GM21737 (cell line): Measurements from ENCODE around the gene RGS3.
"Not testable (repeated sequence)": the region's sequence is repeated elsewhere in the genome, so short reads cannot be mapped to it uniquely, and the experiment has no call there.

Experiments
- ATAC-seq: cut with Tn5 transposase; IDR thresholded peaks from one replicate; pipeline ENCODE4 v1.9.1; 2021; ENCODE audit warnings: mild to moderate bottlenecking, moderate library complexity; ENCODE audit not compliant: unreplicated experiment

Gene RGS3

DNA sequence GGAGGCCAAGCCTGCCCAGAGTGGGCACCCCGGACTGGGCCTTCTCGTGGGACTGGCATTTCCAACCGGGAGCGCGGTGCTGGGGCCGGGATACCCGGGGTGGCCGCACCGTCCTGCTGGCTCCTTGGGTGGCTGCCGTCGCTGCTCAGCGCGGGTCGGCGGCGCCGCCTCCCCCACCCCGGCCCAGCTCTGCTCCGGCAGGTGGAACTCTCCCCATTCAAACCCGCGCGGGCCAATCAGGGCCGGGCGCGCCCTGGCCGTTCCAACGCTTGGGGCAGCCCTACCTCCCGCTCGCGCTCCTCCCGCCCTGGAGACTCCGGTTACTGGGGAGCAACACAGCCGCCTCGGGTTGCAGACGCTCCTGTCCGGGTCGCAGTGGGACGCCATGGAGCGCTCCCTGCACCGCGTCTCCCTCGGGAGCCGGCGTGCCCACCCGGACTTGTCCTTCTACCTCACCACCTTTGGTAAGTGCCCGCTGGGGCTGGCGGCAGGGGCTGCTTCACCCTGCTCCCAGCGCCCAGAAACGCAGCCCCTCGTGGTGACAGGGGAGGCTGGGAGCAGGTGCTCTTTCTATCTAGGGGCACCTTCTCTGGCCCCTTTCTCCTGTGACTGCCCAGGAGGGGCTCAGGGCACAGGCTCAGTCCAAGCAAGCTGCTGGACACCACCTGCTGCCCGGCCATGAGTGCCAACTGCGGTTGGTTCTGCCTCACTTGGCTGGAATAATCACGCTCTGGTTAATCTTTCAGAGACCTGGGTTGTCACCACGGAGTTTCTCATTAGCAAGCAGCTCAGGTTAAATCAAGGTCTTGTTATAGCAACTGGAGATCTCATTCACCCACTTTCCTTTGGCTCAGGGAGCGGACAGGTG lies at the start of gene RGS3:
Gene RGS3, plus strand, starts transcription at position 310 of the 868 bp plus-strand sequence. Its CDS starts 76 bp downstream, at position 386.
- no peak for ATAC-seq

- ATAC-seq = peak; percentile 88
These were observed 47.3 kb upstream of the RGS3 start for GRCh38 chr9:113416149-113416721.

- no peak for ATAC-seq
These were observed 46.2 kb upstream of the RGS3 start for GRCh38 chr9:113417370-113417769.

GRCh38 chr9:113421726-113422125 lies 41.8 kb upstream of the RGS3 start:
- ATAC-seq = no peak

GRCh38 chr9:113425072-113425471 lies 38.5 kb upstream of the RGS3 start:
- ATAC-seq = no peak

DNA sequence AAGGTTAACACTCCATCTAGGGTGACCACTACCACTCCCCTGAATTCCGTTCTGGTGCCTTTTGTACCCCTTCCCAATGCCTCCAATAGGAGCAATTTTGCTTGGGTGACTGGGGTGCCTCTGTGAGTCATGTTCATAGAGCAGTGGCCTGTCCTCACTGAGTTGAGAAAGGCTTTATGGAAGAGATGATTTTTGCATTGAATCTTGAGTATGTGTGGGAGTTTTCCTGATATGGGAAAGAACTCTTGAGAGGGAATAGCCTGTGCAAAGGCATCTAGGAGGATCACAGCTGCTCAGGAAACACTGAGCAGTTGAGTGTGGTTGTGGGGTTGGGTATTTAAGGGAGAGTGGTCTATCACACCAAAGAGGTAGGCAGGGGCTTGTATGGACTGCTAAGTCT lies 36.8 kb upstream of the RGS3 start:
- no peak for ATAC-seq

DNA sequence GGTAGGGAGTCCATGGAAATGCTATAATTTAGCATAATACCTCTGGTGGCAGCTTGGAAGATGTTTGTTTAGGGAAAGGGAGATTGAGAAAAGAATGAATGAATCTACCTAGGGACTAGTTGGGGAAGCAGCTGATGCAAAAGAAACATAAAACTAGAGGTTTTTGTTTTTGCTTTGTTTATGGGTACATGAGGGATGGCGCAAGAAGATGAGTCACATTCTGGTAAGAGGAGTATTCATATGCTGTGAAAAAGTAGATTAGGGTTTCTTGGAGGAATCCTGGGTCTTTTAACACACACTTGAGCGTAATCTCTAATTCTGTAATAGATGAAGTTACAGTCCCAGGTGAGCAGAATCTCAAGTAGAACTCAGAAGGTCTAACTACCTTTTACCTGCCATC lies 35.9 kb upstream of the RGS3 start:
- no peak for ATAC-seq

DNA sequence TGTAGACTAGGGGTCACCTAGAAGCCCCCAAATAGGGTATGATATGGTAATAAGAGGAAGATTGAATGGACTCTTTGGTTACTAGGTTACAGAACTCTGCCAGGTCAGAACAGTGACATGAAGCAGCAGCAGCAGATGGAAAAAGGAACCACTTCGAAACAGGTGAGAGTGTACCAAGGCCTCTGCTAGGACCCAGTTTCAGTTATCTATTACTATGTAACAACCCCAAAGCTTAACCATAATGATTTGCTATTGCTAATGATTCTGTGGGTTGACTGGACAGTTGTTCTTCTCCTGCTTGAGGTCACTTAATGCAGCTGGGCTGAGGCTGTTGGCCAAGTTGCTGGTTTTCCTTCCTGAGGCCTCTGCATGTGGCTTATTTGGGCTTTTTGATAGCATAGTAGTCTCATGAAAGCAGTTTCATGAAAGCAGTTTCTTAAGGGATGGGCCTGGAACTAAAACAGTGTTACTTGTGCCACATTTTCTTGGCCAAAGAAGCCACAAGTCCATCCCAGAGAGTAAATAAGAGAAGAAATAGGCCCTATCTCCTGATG lies 35.4 kb upstream of the RGS3 start:
- no peak for ATAC-seq

DNA sequence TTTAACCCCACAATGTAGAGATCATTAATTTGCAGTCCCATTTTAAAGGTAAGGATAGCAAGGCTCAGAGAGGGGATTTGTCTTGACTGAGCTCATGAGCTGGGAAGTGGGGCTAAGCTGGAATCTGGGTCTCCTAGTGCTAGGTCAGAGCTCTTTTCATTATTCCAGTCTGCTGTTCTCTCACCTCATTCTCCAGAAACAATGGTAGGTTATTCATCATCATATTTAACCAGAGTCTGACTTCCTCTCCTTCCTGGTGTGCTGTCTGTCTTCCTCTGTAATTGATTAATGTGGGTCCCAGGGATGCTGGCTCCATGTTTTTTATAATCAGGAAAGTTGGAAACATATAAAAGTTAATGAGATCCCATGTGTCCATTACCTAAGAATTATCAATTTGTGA lies 32.3 kb upstream of the RGS3 start:
- no peak for ATAC-seq

- no peak for ATAC-seq
These were observed 26.6 kb upstream of the RGS3 start for GRCh38 chr9:113436728-113437515.

DNA sequence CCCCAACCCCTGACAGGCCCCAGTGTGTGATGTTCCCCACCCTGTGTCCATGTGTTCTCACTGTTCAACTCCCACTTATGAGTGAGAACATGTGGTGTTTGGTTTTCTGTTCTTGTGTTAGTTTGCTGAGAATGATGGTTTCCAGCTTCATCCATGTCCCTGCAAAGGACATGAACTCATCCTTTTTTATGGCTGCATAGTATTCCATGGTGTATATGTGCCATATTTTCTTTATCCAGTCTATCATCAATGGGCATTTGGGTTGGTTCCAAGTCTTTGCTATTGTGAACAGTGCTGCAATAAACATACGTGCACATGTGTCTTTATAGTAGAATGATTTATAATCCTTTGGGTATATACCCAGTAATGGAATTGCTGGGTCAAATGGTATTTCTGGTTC lies 25.8 kb upstream of the RGS3 start:
- ATAC-seq = not testable (repeated sequence)

DNA sequence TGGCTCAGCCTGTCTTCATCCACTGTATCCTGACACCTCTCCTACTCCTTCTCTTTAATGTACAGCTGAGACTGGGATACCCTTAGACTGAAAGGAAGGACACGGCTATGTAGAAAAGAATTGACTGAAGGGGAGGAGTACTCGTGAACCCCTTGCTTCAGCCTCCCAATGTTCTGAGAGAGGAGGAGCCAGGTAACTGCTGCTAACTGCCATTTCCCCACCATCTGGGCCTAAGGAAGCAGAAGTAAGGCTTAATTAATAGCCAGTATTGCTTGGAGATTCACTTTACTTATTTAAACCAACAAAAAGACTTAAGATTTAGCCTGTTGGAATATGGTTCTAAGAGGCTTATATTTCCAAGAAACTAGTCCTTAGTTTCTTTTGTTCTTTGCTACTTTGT lies 18.8 kb upstream of the RGS3 start:
- no peak for ATAC-seq

DNA sequence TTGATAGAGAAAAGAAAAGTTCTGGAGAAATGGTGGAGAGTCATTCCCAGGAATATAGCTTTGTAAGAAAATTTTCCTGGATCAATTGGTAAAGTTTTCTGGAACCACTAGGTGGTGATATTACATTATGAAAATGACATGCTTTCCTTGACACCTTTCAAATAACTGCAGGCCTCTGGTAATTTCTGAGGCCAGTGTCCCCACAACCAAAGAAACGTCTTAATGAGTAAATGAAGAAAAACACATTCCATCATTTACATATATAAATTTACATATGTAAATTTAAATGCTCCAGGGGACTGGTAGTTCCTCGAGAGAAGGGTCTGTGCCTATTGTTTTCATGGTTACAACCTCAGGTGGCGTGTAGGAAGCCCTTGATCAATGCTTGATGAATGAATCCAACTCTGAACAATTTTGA lies 17.2 kb upstream of the RGS3 start:
- no peak for ATAC-seq

GRCh38 chr9:113449376-113449775 lies 14.2 kb upstream of the RGS3 start:
- ATAC-seq = no peak

DNA sequence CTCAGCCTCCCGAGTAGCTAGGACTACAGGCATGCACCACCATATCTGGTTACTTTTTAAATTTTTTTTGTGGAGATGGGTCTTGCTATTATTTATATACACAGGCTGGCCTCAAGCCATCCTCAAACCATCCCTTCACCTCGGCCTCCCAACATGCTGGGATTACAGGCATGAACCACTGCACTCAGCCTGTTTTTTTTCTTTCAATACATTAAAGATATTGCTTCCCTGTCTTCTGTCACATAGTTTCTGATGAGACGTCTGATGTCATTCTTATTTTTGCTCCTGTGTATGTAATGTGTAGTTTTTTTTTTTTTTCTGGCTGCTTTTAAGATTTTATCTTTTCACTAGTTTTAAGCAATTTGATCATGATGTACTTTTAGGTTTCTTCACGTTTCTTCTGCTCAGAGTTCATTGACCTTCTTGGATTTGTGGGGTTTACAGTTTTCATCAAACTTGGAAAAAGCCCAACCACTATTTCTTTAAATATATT lies 11.4 kb upstream of the RGS3 start:
- ATAC-seq = no peak

- no peak for ATAC-seq
These were observed 8.4 kb upstream of the RGS3 start for GRCh38 chr9:113454914-113455761.

GRCh38 chr9:113456235-113456634 lies 7.3 kb upstream of the RGS3 start:
- ATAC-seq = no peak

- no peak for ATAC-seq
These were observed 2.2 kb upstream of the RGS3 start for GRCh38 chr9:113461285-113461684.

- no peak for ATAC-seq
These were observed 1.6 kb upstream of the RGS3 start for GRCh38 chr9:113461943-113462342.

DNA sequence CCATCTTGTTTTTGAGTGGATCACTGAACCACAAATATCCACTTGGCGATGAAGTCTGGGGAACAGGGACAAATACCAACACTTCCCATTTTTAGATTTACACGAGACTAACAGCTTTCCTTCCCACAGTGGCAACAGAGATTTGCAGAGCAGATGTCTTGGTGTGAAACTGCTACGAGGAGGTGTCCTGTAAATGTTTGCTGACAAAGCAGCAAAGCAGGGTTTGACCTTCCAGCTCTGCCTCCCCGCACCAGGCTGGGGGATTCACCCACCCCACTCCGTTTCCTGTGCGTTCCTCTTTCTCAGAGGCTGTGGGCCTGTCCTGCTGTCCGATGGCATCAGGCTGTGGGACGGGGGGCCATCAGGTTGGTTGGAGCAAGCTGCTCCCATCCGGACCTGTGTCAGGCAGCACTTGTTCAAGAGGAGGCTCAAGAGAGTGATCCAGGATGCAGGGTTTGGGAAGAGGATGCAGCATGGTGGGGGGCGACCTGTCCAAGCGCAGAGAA lies 693 bp upstream of the RGS3 start:
- no peak for ATAC-seq
